NCI-H69 (cell line): ENCODE results near the gene CBFA2T2.

Experiments used
- DNase-seq: peaks from one replicate; lab custom pipeline; 2025; lab: John Stamatoyannopoulos, UW

Gene CBFA2T2

GRCh38 chr20:33653218-33653899, 163.5 kb downstream of the CBFA2T2 start:
- peak; percentile 85 for DNase-seq

GRCh38 chr20:33653900-33654596, 164.2 kb downstream of the CBFA2T2 start:
- peak; percentile 97 for DNase-seq

- DNase-seq, result no peak
Observed at GRCh38 chr20:33654680-33655161, 164.8 kb downstream of the CBFA2T2 start.

GRCh38 chr20:33655164-33655563, 165.3 kb downstream of the CBFA2T2 start:
- DNase-seq, result no peak

GRCh38 chr20:33656010-33656782, 166.3 kb downstream of the CBFA2T2 start:
- no peak for DNase-seq

GRCh38 chr20:33656783-33657703, 167.1 kb downstream of the CBFA2T2 start:
- DNase-seq, result no peak

GRCh38 chr20:33657704-33658095, 167.8 kb downstream of the CBFA2T2 start:
- DNase-seq, result no peak

GRCh38 chr20:33658510-33658909, 168.6 kb downstream of the CBFA2T2 start:
- DNase-seq, result no peak

GRCh38 chr20:33658929-33659328, 169.0 kb downstream of the CBFA2T2 start:
- no peak for DNase-seq

GRCh38 chr20:33659341-33660034, 169.6 kb downstream of the CBFA2T2 start:
- no peak for DNase-seq

- DNase-seq, result no peak
Observed at GRCh38 chr20:33660035-33660684, 170.3 kb downstream of the CBFA2T2 start.

GRCh38 chr20:33660685-33661058, 170.8 kb downstream of the CBFA2T2 start:
- no peak for DNase-seq

- no peak for DNase-seq
Observed at GRCh38 chr20:33662172-33662571, 172.3 kb downstream of the CBFA2T2 start, which contains the start of gene C20orf144. TSS of gene C20orf144 (plus strand) at chr20:33662327. CDS start at chr20:33662346, 19 bp downstream.

GRCh38 chr20:33663161-33664084, 173.5 kb downstream of the CBFA2T2 start:
- DNase-seq, result peak; percentile 93

GRCh38 chr20:33664085-33664761, 174.3 kb downstream of the CBFA2T2 start:
- peak; percentile 57 for DNase-seq

GRCh38 chr20:33664762-33665144, 174.9 kb downstream of the CBFA2T2 start:
- no peak for DNase-seq

GRCh38 chr20:33666293-33667244, 176.7 kb downstream of the CBFA2T2 start, which contains the start of gene ACTL10:
TSS of gene ACTL10 (plus strand) at chr20:33666943. CDS start at chr20:33667498, 555 bp downstream.
- peak; percentile 97 for DNase-seq
